Measurements from ENCODE around the gene XKR8. TPM values are rescaled to one million over a fixed set of nuclear protein-coding genes. Genes with fewer than 3 reads are reported as not detected.

Gene XKR8
- total RNA-seq, 1 donor from 2014 or later = 15.6 TPM

DNA sequence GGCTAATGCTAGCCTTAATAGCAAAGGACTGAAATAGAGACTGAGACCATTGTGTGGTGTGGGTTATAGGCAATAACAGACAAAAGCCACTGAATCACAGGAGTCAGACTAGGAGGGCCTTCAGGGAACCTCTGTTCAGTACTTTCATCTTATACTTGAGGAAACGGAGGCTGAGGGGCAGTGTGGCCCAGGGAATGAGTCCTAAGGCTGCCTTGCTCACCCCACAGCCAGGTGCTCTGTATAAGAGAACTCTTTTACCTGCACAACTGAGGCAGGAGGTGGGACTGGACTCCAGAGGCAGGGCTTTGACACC lies 22.3 kb upstream of the XKR8 start:
- DNase-seq (ENCODE audit: low spot score in 2 of 2) = no peak
- TF ChIP-seq, protein P1, sequence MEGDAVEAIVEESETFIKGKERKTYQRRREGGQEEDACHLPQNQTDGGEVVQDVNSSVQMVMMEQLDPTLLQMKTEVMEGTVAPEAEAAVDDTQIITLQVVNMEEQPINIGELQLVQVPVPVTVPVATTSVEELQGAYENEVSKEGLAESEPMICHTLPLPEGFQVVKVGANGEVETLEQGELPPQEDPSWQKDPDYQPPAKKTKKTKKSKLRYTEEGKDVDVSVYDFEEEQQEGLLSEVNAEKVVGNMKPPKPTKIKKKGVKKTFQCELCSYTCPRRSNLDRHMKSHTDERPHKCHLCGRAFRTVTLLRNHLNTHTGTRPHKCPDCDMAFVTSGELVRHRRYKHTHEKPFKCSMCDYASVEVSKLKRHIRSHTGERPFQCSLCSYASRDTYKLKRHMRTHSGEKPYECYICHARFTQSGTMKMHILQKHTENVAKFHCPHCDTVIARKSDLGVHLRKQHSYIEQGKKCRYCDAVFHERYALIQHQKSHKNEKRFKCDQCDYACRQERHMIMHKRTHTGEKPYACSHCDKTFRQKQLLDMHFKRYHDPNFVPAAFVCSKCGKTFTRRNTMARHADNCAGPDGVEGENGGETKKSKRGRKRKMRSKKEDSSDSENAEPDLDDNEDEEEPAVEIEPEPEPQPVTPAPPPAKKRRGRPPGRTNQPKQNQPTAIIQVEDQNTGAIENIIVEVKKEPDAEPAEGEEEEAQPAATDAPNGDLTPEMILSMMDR (IDR thresholded peaks at IDR 0.05) = no peak
- Histone ChIP-seq H3K27me3 (no peaks in the 10 kb centered on the region), H3K9me3 (no peaks in the 10 kb centered on the region), H3K27ac (no peak overlapping the region), H3K36me3 (no peaks in the 10 kb centered on the region), H3K4me1 (no peaks in the 10 kb centered on the region), H3K4me3 (no peak overlapping the region)
- intact Hi-C loops (cut with DNase I) = no loop called here

DNA sequence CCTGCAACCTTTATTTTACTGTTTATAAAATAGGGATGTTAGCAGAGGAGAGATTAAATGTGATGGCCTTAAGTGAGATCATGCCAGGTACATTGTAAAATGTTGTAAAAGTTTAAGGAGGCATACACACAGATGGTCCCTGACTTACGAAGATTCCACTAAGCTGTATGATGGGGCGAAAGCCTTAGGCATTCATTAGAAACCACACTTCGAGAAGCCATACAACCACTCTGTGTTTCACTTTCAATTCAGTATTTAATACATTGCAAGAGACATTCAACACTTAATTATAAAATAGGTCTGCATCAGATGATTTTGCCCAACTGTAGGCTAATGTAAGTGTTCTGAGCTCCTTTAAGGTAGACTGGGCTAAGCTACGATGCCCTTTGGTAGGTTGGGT lies 21.3 kb upstream of the XKR8 start:
- H3K27ac ChIP-seq = no peak overlapping the region
- H3K4me1 ChIP-seq = no peaks in the 10 kb centered on the region
- intact Hi-C loops (cut with DNase I) = no loop called here
- no peak overlapping the region for H3K4me3 ChIP-seq
- DNase-seq (ENCODE audit: low spot score in 2 of 2) = no peak
- H3K9me3 ChIP-seq = no peaks in the 10 kb centered on the region
- TF ChIP-seq, protein P1 (IDR thresholded peaks at IDR 0.05) = no peak
- no peaks in the 10 kb centered on the region for H3K27me3 ChIP-seq
- no peaks in the 10 kb centered on the region for H3K36me3 ChIP-seq

DNA sequence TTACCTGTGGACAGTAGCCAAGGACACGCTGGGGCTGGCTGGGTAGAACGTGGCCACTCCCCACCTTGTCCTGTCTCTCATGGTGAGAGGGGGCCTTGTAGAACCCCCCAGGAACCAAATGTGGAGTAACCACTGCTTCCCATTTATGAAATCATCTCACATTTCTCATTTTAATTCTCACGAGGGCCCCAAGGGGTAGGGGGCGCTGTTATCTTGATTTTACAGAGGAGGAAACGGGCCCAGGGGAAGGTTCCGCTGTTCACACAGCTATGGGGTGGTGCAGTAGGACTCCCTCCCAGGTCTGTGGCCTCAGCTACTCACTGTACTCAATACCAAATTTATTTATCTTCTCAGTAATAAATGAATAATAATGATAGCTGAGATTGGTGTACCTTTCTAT lies 19.5 kb upstream of the XKR8 start:
- no peak overlapping the region for H3K4me3 ChIP-seq
- H3K9me3 ChIP-seq = no peaks in the 10 kb centered on the region
- H3K36me3 ChIP-seq = no peaks in the 10 kb centered on the region
- intact Hi-C loops (cut with DNase I) = no loop called here
- TF ChIP-seq, protein P1 (IDR thresholded peaks at IDR 0.05) = peak in 1 of 3 experiments; percentile 10
- no peak overlapping the region for H3K27ac ChIP-seq
- no peak for DNase-seq (ENCODE audit: low spot score in 2 of 2)
- no peaks in the 10 kb centered on the region for H3K4me1 ChIP-seq
- H3K27me3 ChIP-seq = no peaks in the 10 kb centered on the region

DNA sequence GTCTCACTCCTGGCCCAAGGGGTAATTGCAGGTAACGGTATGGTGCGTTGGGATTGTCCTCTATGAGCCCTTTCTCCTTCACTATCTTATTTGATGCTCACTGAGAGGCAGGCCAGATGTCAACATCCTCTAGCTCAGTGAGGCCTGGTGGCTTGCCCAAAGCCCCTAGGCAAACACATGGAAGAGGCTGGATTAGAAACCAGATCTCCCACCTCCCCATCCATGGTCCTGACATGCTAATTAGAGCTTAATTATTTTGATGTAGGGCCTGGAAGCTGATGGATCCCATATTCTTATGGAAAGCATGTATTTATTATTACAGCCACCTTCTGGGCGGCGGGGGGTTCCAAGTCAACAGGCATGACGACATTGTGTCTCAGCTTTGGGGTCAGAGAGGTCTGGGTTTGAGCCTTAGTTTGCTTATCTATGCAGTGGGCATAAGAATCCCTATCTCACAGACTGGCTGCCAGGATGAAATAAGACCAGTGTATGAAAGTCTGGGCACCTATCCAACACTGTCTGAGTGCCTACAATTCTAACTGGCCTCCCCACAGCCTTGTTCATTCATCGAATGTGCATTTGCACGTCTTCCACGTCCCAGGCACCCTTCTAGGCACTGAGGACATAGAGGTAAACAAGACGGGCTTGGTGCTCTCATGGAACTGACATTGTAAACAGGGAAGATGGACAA lies 18.8 kb upstream of the XKR8 start:
- intact Hi-C loops (cut with DNase I) = no loop called here
- Histone ChIP-seq H3K4me1 (no peaks in the 10 kb centered on the region), H3K9me3 (no peaks in the 10 kb centered on the region), H3K4me3 (no peak overlapping the region), H3K36me3 (no peaks in the 10 kb centered on the region), H3K27me3 (no peaks in the 10 kb centered on the region), H3K27ac (no peak overlapping the region)
- TF ChIP-seq, protein P1 (IDR thresholded peaks at IDR 0.05) = no peak
- no peak for DNase-seq (ENCODE audit: low spot score in 2 of 2)

DNA sequence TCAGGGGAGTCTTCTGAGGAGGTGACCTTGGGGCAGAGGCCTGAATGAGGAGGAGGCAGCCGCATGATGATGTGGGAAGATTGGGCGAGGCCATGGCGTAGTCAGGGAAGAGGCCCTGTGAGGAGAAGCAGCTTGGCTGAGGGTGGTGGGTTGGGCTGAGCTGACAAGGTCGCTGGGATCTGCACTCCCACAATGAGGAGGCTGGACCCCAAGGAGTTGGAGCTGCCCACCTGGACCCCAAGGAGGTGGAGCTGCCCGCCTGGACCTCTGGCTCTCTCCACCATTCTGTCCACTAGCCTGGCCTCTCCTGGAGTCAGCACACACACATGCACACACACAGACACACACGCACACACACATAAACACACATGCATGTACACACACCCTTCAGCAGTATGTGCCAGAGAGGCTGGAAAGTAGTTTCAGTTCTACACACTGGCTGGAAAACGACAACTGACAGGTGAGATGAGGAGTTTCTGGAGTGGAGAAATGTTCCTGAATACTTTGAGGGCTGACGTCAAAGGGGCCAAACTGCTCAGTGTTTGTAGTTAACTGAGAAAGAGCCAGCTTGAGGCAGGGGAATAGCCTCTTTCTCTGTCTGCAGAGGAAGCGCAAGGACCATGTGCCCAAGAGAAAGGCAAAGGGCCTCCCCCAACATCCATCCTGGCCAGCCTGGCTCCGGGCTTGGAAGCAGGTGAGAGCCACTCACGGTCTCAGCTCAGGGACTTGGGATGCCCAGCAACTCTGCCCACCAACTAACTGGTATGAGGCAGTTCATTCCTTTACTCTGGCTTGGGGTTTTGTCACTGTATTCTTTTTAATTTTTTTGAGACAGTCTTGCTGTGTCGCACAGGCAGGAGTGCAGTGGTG lies 17.9 kb upstream of the XKR8 start:
- TF ChIP-seq, protein P1 (IDR thresholded peaks at IDR 0.05) = no peak
- H3K27me3 ChIP-seq = no peaks in the 10 kb centered on the region
- no peak for DNase-seq (ENCODE audit: low spot score in 2 of 2)
- no peak overlapping the region for H3K4me3 ChIP-seq
- intact Hi-C loops (cut with DNase I) = no loop called here
- H3K27ac ChIP-seq = no peak overlapping the region
- H3K9me3 ChIP-seq = no peaks in the 10 kb centered on the region
- H3K36me3 ChIP-seq = no peaks in the 10 kb centered on the region
- H3K4me1 ChIP-seq = no peaks in the 10 kb centered on the region

Measured in ascending aorta (tissue), 2 donors.